ENCODE measurements around the gene CRTC2.

DNA sequence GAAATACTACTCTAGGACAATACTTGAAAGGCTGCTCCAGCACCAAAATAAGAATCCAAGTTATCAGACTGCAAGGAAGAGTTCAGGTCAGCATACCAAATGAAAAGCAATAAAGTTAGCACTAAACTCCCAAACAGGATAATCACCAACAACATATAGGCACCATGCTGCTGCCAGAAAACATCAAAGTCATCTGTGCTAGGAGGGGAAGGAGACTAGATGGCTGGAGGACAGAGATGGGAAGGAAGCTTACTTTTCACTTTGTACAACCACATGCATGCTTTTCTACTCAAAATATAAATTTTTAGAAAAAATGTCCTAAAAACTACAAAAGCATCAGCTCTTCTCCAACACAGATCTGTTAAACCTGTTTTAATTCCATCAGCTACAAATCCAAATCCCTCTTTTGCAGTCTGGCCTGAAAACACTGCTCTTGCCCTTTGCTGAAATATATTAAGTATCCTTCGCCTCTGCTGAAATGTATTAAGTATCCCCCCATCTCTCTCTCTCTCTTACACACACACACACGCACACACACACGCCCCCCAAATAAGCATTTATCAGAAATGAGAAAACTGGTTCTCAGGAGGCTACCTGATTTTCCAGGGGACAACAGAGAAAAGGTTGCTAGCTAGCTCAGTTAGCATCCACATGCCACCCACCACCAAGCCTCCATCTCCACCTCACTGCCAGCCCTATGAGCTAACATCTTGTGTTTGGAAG lies 37.2 kb downstream of the CRTC2 start:
- TF ChIP-seq, protein P1, sequence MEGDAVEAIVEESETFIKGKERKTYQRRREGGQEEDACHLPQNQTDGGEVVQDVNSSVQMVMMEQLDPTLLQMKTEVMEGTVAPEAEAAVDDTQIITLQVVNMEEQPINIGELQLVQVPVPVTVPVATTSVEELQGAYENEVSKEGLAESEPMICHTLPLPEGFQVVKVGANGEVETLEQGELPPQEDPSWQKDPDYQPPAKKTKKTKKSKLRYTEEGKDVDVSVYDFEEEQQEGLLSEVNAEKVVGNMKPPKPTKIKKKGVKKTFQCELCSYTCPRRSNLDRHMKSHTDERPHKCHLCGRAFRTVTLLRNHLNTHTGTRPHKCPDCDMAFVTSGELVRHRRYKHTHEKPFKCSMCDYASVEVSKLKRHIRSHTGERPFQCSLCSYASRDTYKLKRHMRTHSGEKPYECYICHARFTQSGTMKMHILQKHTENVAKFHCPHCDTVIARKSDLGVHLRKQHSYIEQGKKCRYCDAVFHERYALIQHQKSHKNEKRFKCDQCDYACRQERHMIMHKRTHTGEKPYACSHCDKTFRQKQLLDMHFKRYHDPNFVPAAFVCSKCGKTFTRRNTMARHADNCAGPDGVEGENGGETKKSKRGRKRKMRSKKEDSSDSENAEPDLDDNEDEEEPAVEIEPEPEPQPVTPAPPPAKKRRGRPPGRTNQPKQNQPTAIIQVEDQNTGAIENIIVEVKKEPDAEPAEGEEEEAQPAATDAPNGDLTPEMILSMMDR (IDR thresholded peaks at IDR 0.05; ENCODE audit: borderline replicate concordance, extremely low read depth, low read length, poor library complexity, severe bottlenecking): no peak
- TF ChIP-seq EZH2 (IDR thresholded peaks at IDR 0.05; ENCODE audit: borderline replicate concordance, low read depth, low read length, severe bottlenecking): no peak
